GM12878 (cell line): ENCODE measurements around the gene SOX6. TPM values are rescaled to one million over a fixed set of nuclear protein-coding genes. Genes with fewer than 3 reads are reported as not detected.
A peak's percentile ranks its signal among the peaks of the same experiment; 100 is the strongest.

Experiments
- ATAC-seq: fragments of 200-7000 bp; cut with Tn5 transposase; 3 replicates; pipeline ENCODE4 v1.9.1; 2020; ENCODE audit warnings: mild to moderate bottlenecking, moderate library complexity
- BruUV-seq: library from RNA; stranded (reverse); fragments of 400-500 nt; replicated peaks from 2 replicates; lab custom pipeline; 2021; lab: Mats Ljungman, UMichigan
- CTCF ChIA-PET: fragments of 300-600 bp; sonication (Branson Sonifier 250); formaldehyde crosslinking; extraction: SDS; loops from one replicate; lab custom pipeline; 2021; ENCODE audit warnings: inconsistent platforms; lab: Yijun Ruan, JAX
- POLR2A ChIA-PET: fragments of 350-600 bp; formaldehyde crosslinking; extraction: SDS; loops from one replicate; lab custom pipeline; 2021; ENCODE audit warnings: inconsistent platforms; lab: Charles Lee
- RAD21 ChIA-PET: fragments of 300-600 bp; sonication (Branson Sonifier 250); formaldehyde crosslinking; loops from one replicate; lab custom pipeline; 2023; ENCODE audit warnings: antibody characterized with exemption; ENCODE audit not compliant: unreplicated experiment; lab: Charles Lee
- SMC1A ChIA-PET: fragments of 300-600 bp; sonication (Branson Sonifier 250); formaldehyde crosslinking; loops from one replicate; lab custom pipeline; 2023; ENCODE audit not compliant: unreplicated experiment, uncharacterized antibody; lab: Charles Lee
- DNase-seq: peaks from one replicate; pipeline ENCODE4 v3.0.0-alpha.2; 2011; ENCODE audit warnings: low read depth, low spot score
- FAIRE-seq: peaks from 3 replicates; lab custom pipeline; 2011; peaks lifted over from hg19 to GRCh38; lab: Jason Lieb, UNC
- H2AFZ ChIP-seq: 2 replicates; pipeline ENCODE4 v1.6.0; 2011; ENCODE audit warnings: low read depth, low read length, control low read depth; ENCODE audit not compliant: control insufficient read depth
- H3K27ac ChIP-seq: 2 replicates; pipeline ENCODE4 v1.5.1; 2011; ENCODE audit warnings: control low read depth; ENCODE audit not compliant: control insufficient read depth, insufficient read depth
- H3K27me3 ChIP-seq, 2 experiments: replicated peaks in 1 of 2; 2 replicates each; pipeline versions ENCODE4 v1.6.0 to v1.6.1; 2011; ENCODE audit warnings: low read length in 1 of 2; ENCODE audit not compliant: control insufficient read depth in 2 of 2, insufficient read depth in 2 of 2
- H3K36me3 ChIP-seq, 2 experiments: 2 replicates each; pipeline ENCODE4 v1.5.1; 2011; ENCODE audit warnings: low read length in 1 of 2; ENCODE audit not compliant: control insufficient read depth in 2 of 2, insufficient read depth in 2 of 2
- H3K4me1 ChIP-seq: 2 replicates; pipeline ENCODE4 v1.6.1; 2011; ENCODE audit warnings: mild to moderate bottlenecking, low read length, moderate library complexity, mixed read lengths; ENCODE audit not compliant: control insufficient read depth, insufficient read depth
- H3K4me2 ChIP-seq: 2 replicates; pipeline ENCODE4 v1.6.0; 2011; ENCODE audit warnings: control low read depth; ENCODE audit not compliant: control insufficient read depth, insufficient read depth
- H3K4me3 ChIP-seq: fragments of 200-600 bp; sonication (generic); 2 replicates; pipeline ENCODE4 v1.5.1; 2016
- H3K79me2 ChIP-seq: 2 replicates; pipeline ENCODE4 v1.6.0; 2011; ENCODE audit warnings: low read length; ENCODE audit not compliant: control insufficient read depth, insufficient read depth
- H3K9ac ChIP-seq: 2 replicates; pipeline ENCODE4 v1.8.0; 2011; ENCODE audit warnings: low read length, control low read depth, mixed read lengths; ENCODE audit not compliant: control insufficient read depth, insufficient read depth
- H3K9me3 ChIP-seq: replicated peaks from 3 replicates; pipeline ENCODE4 v1.5.1; 2011; ENCODE audit warnings: mild to moderate bottlenecking, low read length; ENCODE audit not compliant: control insufficient read depth, insufficient read depth
- H4K20me1 ChIP-seq: 2 replicates; pipeline ENCODE4 v1.6.0; 2011; ENCODE audit not compliant: control insufficient read depth, insufficient read depth
- CHD1 ChIP-seq: IDR thresholded peaks from 2 replicates; pipeline ENCODE4 v1.6.1; 2012; ENCODE audit warnings: low read depth, low read length, improper control_type of control experiment
- FOS ChIP-seq: IDR thresholded peaks from 3 replicates; pipeline ENCODE4 v1.6.1; 2011; ENCODE audit warnings: borderline replicate concordance; ENCODE audit not compliant: insufficient read length; ENCODE audit errors: extremely low read depth
- IKZF1 ChIP-seq: fragments of 450-650 bp; conservative IDR thresholded peaks from 2 replicates; pipeline ENCODE4 v1.6.1; 2017; ENCODE audit warnings: antibody characterized with exemption, mild to moderate bottlenecking
- JUND ChIP-seq: IDR thresholded peaks from 2 replicates; pipeline ENCODE4 v1.6.1; 2012; ENCODE audit warnings: low read depth, mild to moderate bottlenecking, low read length, improper control_type of control experiment, moderate library complexity
- MTA2 ChIP-seq: fragments of 450-650 bp; IDR thresholded peaks from 2 replicates; pipeline ENCODE4 v1.6.1; 2016; ENCODE audit warnings: low read depth, mild to moderate bottlenecking, moderate library complexity
- NFIC ChIP-seq: IDR thresholded peaks from 2 replicates; pipeline ENCODE4 v1.6.1; 2012; ENCODE audit warnings: low read depth, mild to moderate bottlenecking, inconsistent platforms, low read length, moderate library complexity
- NFXL1 ChIP-seq: fragments of 450-650 bp; IDR thresholded peaks from 2 replicates; pipeline ENCODE4 v1.6.1; 2017; ENCODE audit warnings: antibody characterized with exemption, mild to moderate bottlenecking, borderline replicate concordance
- SIN3A ChIP-seq: IDR thresholded peaks from 2 replicates; pipeline ENCODE4 v1.6.1; 2012; ENCODE audit warnings: low read depth, low read length, improper control_type of control experiment
- SREBF2 ChIP-seq: IDR thresholded peaks from 2 replicates; pipeline ENCODE4 v1.6.1; 2012; ENCODE audit warnings: mild to moderate bottlenecking, low read length
- SRF ChIP-seq, 2 experiments: IDR thresholded peaks; 2 replicates each; pipeline ENCODE4 v1.6.1; 2011; ENCODE audit warnings: low read depth in 2 of 2, low read length in 2 of 2, mild to moderate bottlenecking in 1 of 2, moderate library complexity in 1 of 2
- TCF3 ChIP-seq: IDR thresholded peaks from 2 replicates; pipeline ENCODE4 v1.6.1; 2012; ENCODE audit warnings: low read depth, mild to moderate bottlenecking, low read length, borderline replicate concordance; ENCODE audit not compliant: insufficient read depth
- ZZZ3 ChIP-seq: IDR thresholded peaks from 2 replicates; pipeline ENCODE4 v1.6.1; 2011; ENCODE audit warnings: low read depth; ENCODE audit not compliant: control insufficient read depth, insufficient read length
- WGBS: methylation state at CpG from one replicate; pipeline ENCODE4 v1.1.6; 2016; ENCODE audit warnings: low lambda C conversion rate; ENCODE audit not compliant: insufficient replicate concordance, insufficient coverage; ENCODE audit errors: missing lambda C conversion rate; 5-methylcytosine and 5-hydroxymethylcytosine counted together
- in situ Hi-C: fragments of 300-500 bp; cut with MboI; formaldehyde crosslinking; loops from 9 replicates; pipeline ENCODE4 v1.14.3; 2018; ENCODE audit warnings: mixed read lengths
- intact Hi-C: fragments of 100-400 bp; cut with micrococcal nuclease; formaldehyde crosslinking; loops from one replicate; pipeline ENCODE4 v1.14.2; 2022; ENCODE audit not compliant: unreplicated experiment
- polyA plus RNA-seq, 11 experiments: library from polyadenylated mRNA; depleted of rRNA in 4 of 11; unstranded in 6 of 11; stranded (reverse) in 5 of 11; fragments of >200 nt; fragmentation: Nextera tagmentation in 4 of 11; fragmentation: Illumina TruSeq in 1 of 11; extraction: Ambion mirVana in 4 of 11; extraction: Trizol in 1 of 11; gene quantifications; 1 replicate in 1 of 11; 2 replicates in 10 of 11; pipeline versions ENCODE4 v1.2.1 to v1.2.3, GENCODE V29; 2011 to 2016; ENCODE audit warnings: inconsistent platforms in 2 of 11, missing spikeins in 2 of 11, low read depth in 1 of 11
- total RNA-seq, 4 experiments: library from RNA; depleted of rRNA in 3 of 4; stranded (reverse); fragments of >200 nt in 3 of 4; fragmentation: Illumina TruSeq in 1 of 4; extraction: Trizol in 1 of 4; gene quantifications; 2 replicates each; pipeline versions ENCODE4 v1.2.1 to v1.2.3, GENCODE V29; 2013 to 2021
- TF ChIP-seq, protein P1 (sequence below): IDR thresholded peaks from 2 replicates; pipeline ENCODE4 v1.6.1; 2012; ENCODE audit warnings: mild to moderate bottlenecking, low read depth, low read length
- TF ChIP-seq, protein P2 (sequence below): IDR thresholded peaks from 2 replicates; pipeline ENCODE4 v1.6.1; 2012; ENCODE audit warnings: low read depth, low read length, improper control_type of control experiment
- TF ChIP-seq, protein P3 (sequence below): fragments of 450-650 bp; IDR thresholded peaks from 2 replicates; pipeline ENCODE4 v1.6.1; 2017; ENCODE audit warnings: low read depth, mild to moderate bottlenecking, moderate library complexity

SOX6 gene
- total and polyA plus RNA-seq, 10 of the 15 experiments (the other 5 are each of a cell fraction or from before 2014, with no cell fraction given): 0.03 to 0.71 (median 0.29) TPM; not detected in 4

DNA sequence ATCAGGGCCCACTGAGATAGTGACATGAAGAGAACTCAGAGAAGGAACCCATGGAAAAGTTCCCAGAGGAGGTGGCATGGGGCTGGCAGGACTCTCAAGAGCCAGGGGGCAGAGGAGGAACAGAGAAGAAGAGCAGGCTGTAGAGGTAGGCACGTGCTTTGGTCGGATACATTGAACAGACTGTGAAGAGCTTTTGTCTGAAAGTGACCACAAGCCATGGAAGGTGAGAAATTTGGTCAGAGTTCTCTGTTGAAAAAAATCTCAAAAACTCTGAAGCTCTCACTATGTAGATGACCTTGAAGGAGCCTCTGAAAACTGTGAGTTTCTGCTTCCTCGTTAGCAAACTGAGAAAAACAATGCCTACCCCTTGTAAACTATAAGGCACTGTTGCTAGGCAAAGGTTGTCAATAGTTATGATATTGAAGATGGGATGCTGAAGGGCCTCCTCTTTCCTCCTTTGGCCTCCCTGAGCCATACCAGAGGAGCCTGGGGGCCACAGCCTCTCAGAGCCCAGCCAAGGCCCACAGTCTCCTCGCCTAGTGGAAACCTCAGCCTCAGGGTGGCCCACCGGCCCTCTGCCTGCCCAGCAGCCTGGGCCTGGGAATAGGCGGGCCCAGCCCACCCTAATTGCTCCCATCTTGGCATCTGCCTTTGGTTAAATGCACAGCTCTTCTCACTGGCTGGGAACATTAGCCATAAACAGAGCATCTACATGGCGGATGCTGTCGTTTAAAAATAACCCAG lies 415.7 kb downstream of the SOX6 start (continued):
- TF ChIP-seq, protein P1, sequence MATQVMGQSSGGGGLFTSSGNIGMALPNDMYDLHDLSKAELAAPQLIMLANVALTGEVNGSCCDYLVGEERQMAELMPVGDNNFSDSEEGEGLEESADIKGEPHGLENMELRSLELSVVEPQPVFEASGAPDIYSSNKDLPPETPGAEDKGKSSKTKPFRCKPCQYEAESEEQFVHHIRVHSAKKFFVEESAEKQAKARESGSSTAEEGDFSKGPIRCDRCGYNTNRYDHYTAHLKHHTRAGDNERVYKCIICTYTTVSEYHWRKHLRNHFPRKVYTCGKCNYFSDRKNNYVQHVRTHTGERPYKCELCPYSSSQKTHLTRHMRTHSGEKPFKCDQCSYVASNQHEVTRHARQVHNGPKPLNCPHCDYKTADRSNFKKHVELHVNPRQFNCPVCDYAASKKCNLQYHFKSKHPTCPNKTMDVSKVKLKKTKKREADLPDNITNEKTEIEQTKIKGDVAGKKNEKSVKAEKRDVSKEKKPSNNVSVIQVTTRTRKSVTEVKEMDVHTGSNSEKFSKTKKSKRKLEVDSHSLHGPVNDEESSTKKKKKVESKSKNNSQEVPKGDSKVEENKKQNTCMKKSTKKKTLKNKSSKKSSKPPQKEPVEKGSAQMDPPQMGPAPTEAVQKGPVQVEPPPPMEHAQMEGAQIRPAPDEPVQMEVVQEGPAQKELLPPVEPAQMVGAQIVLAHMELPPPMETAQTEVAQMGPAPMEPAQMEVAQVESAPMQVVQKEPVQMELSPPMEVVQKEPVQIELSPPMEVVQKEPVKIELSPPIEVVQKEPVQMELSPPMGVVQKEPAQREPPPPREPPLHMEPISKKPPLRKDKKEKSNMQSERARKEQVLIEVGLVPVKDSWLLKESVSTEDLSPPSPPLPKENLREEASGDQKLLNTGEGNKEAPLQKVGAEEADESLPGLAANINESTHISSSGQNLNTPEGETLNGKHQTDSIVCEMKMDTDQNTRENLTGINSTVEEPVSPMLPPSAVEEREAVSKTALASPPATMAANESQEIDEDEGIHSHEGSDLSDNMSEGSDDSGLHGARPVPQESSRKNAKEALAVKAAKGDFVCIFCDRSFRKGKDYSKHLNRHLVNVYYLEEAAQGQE: no peak
- TF ChIP-seq ZZZ3: no peak
- TF ChIP-seq NFXL1: no peak
- peak; percentile 44 for TF ChIP-seq IKZF1

DNA sequence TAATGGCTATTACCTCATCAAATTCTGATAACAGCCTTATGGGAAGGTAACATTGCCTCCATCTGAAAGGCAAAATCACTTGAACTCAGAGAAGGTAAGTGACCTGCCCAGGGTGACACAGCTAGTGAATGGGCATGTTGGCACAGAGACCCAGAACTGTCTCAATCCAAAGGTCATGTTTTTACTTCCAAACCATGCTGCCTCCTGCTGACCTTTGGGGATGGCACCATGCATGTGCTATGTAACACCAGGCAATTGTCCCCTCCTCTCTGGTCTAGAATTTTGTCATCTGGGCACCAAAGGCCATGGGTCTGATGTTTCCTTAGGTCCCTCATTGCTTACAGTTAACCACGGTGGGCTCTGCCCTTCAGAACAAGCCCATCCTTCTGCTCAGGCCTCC lies 417.4 kb downstream of the SOX6 start:
- in situ Hi-C loops: no loop called here
- TF ChIP-seq SIN3A: no peak
- no peak for TF ChIP-seq SRF (IDR thresholded peaks at IDR 0.05; ENCODE audit: low read depth in 2 of 2, low read length in 2 of 2)
- TF ChIP-seq NFIC: no peak
- TF ChIP-seq, protein P2, sequence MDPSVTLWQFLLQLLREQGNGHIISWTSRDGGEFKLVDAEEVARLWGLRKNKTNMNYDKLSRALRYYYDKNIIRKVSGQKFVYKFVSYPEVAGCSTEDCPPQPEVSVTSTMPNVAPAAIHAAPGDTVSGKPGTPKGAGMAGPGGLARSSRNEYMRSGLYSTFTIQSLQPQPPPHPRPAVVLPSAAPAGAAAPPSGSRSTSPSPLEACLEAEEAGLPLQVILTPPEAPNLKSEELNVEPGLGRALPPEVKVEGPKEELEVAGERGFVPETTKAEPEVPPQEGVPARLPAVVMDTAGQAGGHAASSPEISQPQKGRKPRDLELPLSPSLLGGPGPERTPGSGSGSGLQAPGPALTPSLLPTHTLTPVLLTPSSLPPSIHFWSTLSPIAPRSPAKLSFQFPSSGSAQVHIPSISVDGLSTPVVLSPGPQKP: no peak
- no peak for TF ChIP-seq SREBF2
- TF ChIP-seq MTA2: no peak
- TF ChIP-seq, protein P3, sequence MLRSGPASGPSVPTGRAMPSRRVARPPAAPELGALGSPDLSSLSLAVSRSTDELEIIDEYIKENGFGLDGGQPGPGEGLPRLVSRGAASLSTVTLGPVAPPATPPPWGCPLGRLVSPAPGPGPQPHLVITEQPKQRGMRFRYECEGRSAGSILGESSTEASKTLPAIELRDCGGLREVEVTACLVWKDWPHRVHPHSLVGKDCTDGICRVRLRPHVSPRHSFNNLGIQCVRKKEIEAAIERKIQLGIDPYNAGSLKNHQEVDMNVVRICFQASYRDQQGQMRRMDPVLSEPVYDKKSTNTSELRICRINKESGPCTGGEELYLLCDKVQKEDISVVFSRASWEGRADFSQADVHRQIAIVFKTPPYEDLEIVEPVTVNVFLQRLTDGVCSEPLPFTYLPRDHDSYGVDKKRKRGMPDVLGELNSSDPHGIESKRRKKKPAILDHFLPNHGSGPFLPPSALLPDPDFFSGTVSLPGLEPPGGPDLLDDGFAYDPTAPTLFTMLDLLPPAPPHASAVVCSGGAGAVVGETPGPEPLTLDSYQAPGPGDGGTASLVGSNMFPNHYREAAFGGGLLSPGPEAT: no peak
- no peak for TF ChIP-seq TCF3
- TF ChIP-seq CHD1: no peak
- no peak for TF ChIP-seq FOS
- no peak for TF ChIP-seq JUND

More for the DNA sequence above, 417.4 kb downstream of the SOX6 start:
- H3K27ac ChIP-seq: no peak overlapping the region
- CTCF ChIA-PET: interaction anchor here (0.8 to 2.5 kb wide), 3 partner anchors 10 to 111 kb away, joined by 3 to 30 read pairs (median 4); no protein-coding TSS in a partner anchor
- BruUV-seq: no TSS peak
- ATAC-seq (no peak), FAIRE-seq (no peak), DNase-seq (no peak)
- no peaks in the 10 kb centered on the region for H3K79me2 ChIP-seq
- H3K9ac ChIP-seq: no peak overlapping the region
- H3K4me1 ChIP-seq: no peaks in the 10 kb centered on the region
- no peak overlapping the region for H2AFZ ChIP-seq
- intact Hi-C loops: no loop called here
- no peak overlapping the region for H3K4me3 ChIP-seq
- H3K4me2 ChIP-seq: no peak overlapping the region
- SMC1A ChIA-PET: interaction anchor here (0.6 to 2.8 kb wide), 2 partner anchors 49 to 261 kb away, joined by 3 to 13 read pairs; no protein-coding TSS in a partner anchor
- no peaks in the 10 kb centered on the region for H3K9me3 ChIP-seq
- no peaks in the 10 kb centered on the region for H4K20me1 ChIP-seq
- H3K36me3 ChIP-seq: no peaks in the 10 kb centered on the region
- RAD21 ChIA-PET: interaction anchor here (1.4 kb wide), 1 partner anchor 37 kb away, joined by 3 read pairs; no protein-coding TSS in a partner anchor
- WGBS: 0% methylated on average over 1 of the region's 1 CpG
- POLR2A ChIA-PET: no interaction called here
- no peaks in the 10 kb centered on the region for H3K27me3 ChIP-seq
